ENCODE measurements around the gene TAS1R1.

GRCh38 chr1:6507461-6507911 lies 47.6 kb upstream of the TAS1R1 start:
- TF ChIP-seq CTCF (optimal IDR thresholded peaks at IDR 0.05 in 1 of 3, IDR thresholded peaks at IDR 0.05 in 1 of 3, conservative IDR thresholded peaks at IDR 0.05 in 1 of 3; ENCODE audit: extremely low read depth in 1 of 3, insufficient read depth in 2 of 3, low read length in 3 of 3) (no peak), EZH2 (IDR thresholded peaks at IDR 0.05; ENCODE audit: low read length) (no peak)
